SK-N-MC (cell line): Measurements from ENCODE around the gene ATP9B.
"Not testable (repeated sequence)": the region's sequence is repeated elsewhere in the genome, so short reads cannot be mapped to it uniquely, and the experiment has no call there.

Experiments used
- DNase-seq: peaks from one replicate; pipeline ENCODE4 v3.0.0-alpha.2; 2011; ENCODE audit warnings: low read depth, low spot score
- H3K27ac ChIP-seq: fragments of 200-600 bp; sonication (generic); 2 replicates; pipeline ENCODE4 v1.5.1; 2016; ENCODE audit warnings: mixed run types
- H3K36me3 ChIP-seq: fragments of 200-600 bp; sonication (generic); 2 replicates; pipeline ENCODE4 v1.6.1; 2017; ENCODE audit warnings: antibody characterized with exemption, low read length, mixed read lengths; ENCODE audit not compliant: insufficient read depth
- H3K4me3 ChIP-seq: fragments of 200-600 bp; sonication (generic); 2 replicates; pipeline ENCODE4 v1.5.1; 2016
- H3K9ac ChIP-seq: fragments of 200-600 bp; sonication (generic); 2 replicates; pipeline ENCODE4 v1.8.0; 2017; ENCODE audit warnings: mixed run types, mixed read lengths; ENCODE audit not compliant: insufficient read length
- H3K9me3 ChIP-seq: fragments of 200-600 bp; sonication (generic); 2 replicates; pipeline ENCODE4 v1.6.1; 2017; ENCODE audit warnings: low read depth, mild to moderate bottlenecking, antibody characterized with exemption, low read length, moderate library complexity, mixed read lengths
- EZH2 ChIP-seq: fragments of 200-600 bp; sonication (generic); IDR thresholded peaks from one replicate; pipeline ENCODE4 v1.6.1; 2017; ENCODE audit warnings: antibody characterized with exemption
- FOXP2 ChIP-seq: optimal IDR thresholded peaks from 2 replicates; pipeline ENCODE3; 2011; ENCODE audit warnings: mild to moderate bottlenecking, moderate library complexity; ENCODE audit not compliant: insufficient read depth; ENCODE audit errors: extremely low read length, control extremely low read depth
- POLR2AphosphoS5 ChIP-seq: IDR thresholded peaks from 2 replicates; pipeline ENCODE4 v1.6.1; 2012; ENCODE audit warnings: mild to moderate bottlenecking, low read depth, low read length, borderline replicate concordance

Gene ATP9B

DNA sequence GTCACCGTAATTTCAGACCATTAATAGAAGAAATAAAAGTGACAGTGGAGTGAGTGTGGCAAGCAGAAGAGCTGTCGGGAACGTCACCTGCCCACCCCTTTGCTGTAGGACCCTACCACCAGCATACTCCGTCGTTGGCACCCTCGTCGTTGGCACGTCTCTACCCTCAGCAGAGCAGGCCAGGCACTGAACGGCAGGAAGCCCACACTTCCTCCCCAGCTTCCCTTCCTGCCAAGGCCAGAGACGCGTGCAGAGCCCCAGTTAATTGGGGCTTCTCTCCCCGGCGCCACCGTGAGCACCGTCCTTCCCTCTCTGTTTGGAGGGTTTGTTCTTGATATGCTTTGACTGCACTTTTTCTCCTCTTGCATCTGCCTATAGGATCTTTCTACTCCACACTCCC lies 299.5 kb downstream of the ATP9B start:
- H3K27ac ChIP-seq, result no peak overlapping the region
- no peaks in the 10 kb centered on the region for H3K36me3 ChIP-seq
- H3K9me3 ChIP-seq, result no peaks in the 10 kb centered on the region
- TF ChIP-seq FOXP2 (no peak), POLR2AphosphoS5 (no peak), EZH2 (no peak)
- no peak for DNase-seq
- no peak overlapping the region for H3K9ac ChIP-seq
- no peak overlapping the region for H3K4me3 ChIP-seq

DNA sequence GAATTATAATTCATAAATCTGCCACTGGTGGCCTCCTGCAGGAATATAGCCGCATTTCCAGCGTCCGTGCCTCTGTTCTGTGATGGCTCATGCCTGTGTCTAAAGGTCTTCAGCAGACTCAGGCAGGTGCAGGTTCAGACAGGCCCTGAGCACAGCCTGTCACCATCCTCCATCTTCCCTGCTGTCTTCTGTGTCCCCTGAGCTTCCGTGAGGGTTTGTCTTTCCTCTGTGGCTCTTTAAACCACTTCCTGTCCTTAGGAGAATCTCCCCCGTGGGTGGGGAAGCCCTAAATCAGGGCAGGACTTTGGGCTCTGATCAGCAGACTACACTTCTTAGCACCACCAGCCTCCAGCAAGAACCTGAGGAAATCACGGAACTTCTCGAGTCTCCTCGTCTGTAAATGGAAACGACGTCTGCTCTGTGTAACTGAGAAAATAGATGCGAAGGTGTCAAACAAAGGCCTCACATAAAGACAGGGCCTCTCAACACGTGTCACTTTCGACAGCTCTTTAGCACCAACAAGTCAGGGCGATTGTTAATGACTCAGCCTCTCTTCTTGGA lies 302.4 kb downstream of the ATP9B start:
- no peak for TF ChIP-seq EZH2
- no peak overlapping the region for H3K4me3 ChIP-seq
- H3K27ac ChIP-seq, result no peak overlapping the region
- no peak for DNase-seq
- no peaks in the 10 kb centered on the region for H3K36me3 ChIP-seq
- H3K9me3 ChIP-seq, result no peaks in the 10 kb centered on the region
- no peak overlapping the region for H3K9ac ChIP-seq

DNA sequence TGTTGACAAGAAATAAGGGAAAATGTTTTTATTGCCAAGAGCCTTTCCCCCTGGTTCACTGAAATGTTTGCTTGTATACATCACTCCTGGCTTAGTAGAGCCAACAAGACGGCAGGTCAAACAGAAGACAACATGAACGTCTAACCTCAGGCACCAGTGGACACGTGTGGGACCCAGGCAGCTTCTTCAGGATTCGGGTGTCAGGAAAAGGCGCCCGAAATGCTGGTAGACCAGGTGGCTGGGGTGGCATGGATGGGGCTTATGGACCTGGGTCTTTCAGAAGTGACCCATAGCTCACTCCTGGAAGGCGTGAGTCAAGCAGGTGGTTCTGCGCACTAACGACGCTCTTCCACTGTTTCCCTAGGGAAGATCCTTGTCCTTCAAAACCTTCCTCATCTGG lies 303.3 kb downstream of the ATP9B start:
- no peak for TF ChIP-seq EZH2
- TF ChIP-seq POLR2AphosphoS5, result no peak
- TF ChIP-seq FOXP2, result no peak
- Histone ChIP-seq H3K4me3 (no peak overlapping the region), H3K27ac (no peak overlapping the region), H3K36me3 (no peaks in the 10 kb centered on the region), H3K9me3 (no peaks in the 10 kb centered on the region), H3K9ac (no peak overlapping the region)
- DNase-seq, result no peak

DNA sequence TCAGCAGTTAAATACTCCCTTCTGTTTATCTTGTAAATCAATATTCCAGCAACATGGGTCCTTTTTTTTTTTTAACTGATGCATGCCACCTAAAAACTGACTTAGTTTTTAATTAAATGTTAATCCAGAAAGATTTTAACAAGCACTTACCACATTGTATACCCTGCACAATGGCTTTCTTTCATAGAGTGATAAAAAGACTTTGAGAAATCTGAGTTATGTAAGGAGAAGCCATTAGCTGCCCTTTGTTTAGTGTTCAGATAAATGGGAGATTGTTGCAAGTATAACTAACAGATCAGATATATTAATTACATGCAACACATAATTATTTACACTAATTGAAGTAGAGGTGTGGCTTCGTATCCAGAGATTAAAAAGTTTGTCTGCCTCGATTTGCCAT lies 303.8 kb downstream of the ATP9B start:
- DNase-seq, result no peak
- Histone ChIP-seq H3K9me3 (no peaks in the 10 kb centered on the region), H3K9ac (no peak overlapping the region), H3K4me3 (no peak overlapping the region), H3K36me3 (no peaks in the 10 kb centered on the region), H3K27ac (no peak overlapping the region)
- TF ChIP-seq FOXP2, result no peak
- TF ChIP-seq EZH2, result no peak
- no peak for TF ChIP-seq POLR2AphosphoS5

DNA sequence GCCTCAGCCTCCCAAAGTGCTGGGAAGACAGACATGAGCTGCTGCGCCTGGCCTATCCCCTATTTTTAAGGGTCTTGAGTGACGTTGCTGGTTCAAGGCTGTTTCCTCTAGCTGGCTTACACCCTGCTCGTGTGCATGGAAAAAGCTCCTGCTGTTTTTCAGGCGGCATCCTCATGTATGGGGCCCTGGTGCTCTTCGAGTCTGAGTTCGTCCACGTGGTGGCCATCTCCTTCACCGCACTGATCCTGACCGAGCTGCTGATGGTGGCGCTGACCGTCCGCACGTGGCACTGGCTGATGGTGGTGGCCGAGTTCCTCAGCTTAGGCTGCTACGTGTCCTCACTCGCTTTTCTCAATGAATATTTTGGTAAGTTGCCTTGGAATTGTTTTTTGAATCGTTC lies 304.5 kb downstream of the ATP9B start:
- no peaks in the 10 kb centered on the region for H3K9me3 ChIP-seq
- DNase-seq, result no peak
- H3K36me3 ChIP-seq, result no peaks in the 10 kb centered on the region
- no peak overlapping the region for H3K4me3 ChIP-seq
- no peak overlapping the region for H3K9ac ChIP-seq
- no peak overlapping the region for H3K27ac ChIP-seq
- TF ChIP-seq POLR2AphosphoS5 (no peak), FOXP2 (no peak), EZH2 (no peak)

DNA sequence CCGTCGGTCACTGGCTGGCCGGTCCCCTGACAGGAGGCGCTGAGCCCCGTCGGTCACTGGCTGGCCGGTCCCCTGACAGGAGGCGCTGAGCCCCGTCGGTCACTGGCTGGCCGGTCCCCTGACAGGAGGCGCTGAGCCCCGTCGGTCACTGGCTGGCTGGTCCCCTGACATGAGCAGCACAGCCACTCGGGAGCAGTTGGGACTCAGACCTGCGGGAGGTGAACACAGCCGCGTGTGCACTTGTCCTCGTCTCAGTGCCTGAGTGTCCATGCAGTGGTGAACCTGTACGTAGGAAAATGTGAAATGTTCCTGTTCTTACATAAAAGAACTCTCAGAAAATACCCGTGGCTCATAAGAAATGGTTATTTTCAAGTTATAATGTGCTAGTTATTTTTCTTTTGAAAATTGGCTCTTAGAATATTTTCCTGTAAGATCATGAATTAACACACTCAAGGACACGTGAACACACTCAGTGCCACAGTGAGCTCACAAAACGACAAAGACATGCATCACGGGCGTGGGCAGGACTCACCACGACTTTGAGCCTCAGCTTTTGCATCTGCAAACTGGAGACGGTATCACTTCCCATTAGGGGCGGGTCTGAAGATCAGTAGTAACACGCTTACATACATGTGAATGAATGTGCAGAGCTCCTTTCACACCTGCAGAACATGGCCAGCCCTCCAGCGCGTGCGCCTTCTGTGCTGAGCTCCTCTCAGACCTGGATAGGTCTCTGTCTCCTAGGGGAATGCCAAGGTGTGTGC lies 305.4 kb downstream of the ATP9B start:
- Histone ChIP-seq H3K9me3 (no peaks in the 10 kb centered on the region), H3K4me3 (no peak overlapping the region), H3K27ac (no peak overlapping the region), H3K9ac (no peak overlapping the region), H3K36me3 (no peaks in the 10 kb centered on the region)
- DNase-seq, result no peak
- TF ChIP-seq FOXP2 (no peak), POLR2AphosphoS5 (no peak), EZH2 (no peak)

DNA sequence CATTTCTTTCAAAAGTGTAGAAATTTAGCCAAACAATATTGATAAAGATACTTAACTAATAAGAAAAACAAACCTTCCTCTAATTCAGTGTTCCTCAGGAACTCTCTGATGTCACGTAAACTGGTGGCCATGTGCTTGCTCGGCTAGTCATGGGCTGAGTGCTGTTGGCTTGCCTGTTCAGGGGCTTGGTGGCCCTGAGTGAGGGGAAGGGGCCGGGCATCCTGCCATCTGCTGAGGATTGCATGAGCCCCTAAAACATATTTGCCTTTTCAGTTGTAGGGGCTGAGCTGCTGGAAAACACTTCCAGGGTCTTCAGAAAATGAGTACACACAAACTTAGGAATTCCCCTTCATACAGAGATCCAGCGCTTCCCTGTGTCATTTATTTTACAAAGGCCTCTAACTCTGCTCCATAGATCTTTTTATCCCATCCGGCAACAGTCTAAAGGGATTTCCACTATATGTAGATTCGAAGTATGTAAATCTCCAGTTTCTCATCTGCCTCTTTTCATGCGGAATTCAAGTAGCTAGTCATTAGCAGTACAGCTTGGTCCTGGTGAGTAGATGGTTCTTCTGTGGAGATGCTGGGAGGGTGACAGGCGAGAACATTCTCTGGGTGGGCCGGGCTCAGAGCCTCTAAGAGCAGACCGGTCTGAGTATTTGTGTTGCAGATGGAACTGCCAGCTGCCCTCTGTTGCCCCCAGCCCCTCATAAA lies 306.4 kb downstream of the ATP9B start:
- H3K9ac ChIP-seq, result no peak overlapping the region
- TF ChIP-seq EZH2, result no peak
- no peak for TF ChIP-seq FOXP2

DNA sequence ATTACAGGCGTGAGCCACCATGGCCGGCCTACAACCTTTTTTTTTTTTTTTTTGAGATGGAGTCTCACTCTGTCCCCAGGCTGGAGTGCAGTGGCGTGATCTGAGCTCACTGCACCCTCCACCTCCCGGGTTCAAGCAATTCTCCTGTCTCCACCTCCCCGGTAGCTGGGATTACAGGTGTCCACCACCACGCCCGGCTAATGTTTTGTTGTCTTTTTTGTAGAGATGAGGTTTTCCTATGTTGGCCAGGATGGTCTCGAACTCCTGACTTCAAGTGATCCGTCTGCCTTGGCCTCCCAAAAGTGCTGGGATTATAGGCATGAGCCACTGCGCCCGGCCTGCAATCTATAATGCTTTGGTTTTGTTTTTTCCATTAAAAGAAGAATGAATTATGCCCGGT lies 307.5 kb downstream of the ATP9B start:
- not testable (repeated sequence) for H3K27ac ChIP-seq, H3K9me3 ChIP-seq, H3K4me3 ChIP-seq, DNase-seq, H3K9ac ChIP-seq, H3K36me3 ChIP-seq

More for the DNA sequence above, 306.4 kb downstream of the ATP9B start:
- DNase-seq, result no peak
- H3K27ac ChIP-seq, result no peak overlapping the region
- no peaks in the 10 kb centered on the region for H3K9me3 ChIP-seq
- no peak overlapping the region for H3K4me3 ChIP-seq
- H3K36me3 ChIP-seq, result no peaks in the 10 kb centered on the region
